ENCODE results near the gene MFAP4.
A peak's percentile ranks its signal among the peaks of the same experiment; 100 is the strongest.

MFAP4 gene

DNA sequence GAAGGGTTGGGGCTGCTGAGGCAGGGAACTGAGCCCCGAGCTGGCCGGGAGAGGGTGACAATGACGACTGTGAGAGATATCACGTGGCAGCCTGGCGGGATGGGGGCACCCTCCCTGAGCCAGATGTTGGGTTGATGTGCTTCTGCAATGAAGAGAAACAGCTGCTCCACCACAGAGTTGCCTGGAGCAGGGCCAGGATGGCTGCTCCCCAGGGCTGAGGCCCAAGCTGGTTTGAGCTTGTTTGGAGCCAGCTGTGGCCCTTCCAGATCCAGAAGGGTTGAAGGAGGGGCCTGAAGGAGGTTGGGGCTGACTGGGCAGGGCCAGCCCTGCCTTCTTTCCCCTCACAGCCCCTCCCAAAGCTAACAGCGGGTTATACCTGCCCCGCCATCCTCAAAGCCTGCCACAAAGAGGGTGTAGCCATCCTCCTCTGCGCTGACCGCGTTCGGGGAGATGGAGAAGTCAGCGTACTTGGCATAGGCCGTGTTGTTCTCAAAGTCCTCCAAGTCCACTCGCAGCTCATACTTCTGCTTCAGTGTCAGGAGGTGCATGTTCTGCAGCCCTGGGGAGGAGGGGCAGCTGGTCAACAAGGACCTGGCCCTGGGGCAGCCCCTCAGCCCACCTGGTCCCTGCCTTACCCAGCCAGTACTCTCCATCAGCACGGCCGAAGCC lies 2.1 kb downstream of the MFAP4 start:
- no peak for DNase-seq

DNA sequence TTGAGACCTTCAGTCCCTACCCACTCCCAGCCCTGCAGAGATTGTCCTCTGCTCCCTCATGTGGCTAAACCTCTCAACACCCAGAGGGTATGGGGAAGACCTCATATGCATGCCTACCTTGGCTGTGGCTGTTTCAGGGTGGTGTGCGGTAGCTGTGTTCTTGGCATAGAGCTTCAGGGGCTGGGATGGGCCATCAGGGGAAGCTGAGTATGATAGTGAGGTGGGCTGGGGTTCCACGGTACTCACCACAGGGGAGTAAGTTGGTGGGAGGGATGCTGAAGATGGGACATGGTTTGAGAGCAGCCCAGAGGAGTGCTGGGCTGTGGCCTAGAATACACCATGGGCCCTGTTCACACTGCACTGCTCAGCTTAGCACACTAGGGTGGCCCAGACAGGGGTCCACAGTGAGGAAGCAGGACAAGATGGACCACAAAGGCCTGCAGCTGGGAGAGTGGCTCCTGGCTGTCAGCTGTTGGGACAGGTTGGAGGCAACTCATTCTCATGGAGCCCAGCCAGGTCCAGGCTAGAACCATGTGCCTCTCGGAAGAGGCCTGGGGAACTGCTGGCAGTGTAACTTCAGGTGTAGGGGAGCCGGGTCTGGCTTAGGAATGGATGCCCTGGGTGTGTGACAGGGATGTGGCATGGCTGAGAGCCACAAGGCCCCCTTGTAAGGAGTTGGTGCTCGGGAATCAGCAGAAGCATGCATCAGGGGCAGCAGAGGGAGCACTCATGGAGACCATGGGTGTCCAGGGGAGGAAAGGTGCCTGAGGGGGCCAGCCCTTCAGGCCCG lies 3.1 kb downstream of the MFAP4 start:
- no peak for DNase-seq

DNA sequence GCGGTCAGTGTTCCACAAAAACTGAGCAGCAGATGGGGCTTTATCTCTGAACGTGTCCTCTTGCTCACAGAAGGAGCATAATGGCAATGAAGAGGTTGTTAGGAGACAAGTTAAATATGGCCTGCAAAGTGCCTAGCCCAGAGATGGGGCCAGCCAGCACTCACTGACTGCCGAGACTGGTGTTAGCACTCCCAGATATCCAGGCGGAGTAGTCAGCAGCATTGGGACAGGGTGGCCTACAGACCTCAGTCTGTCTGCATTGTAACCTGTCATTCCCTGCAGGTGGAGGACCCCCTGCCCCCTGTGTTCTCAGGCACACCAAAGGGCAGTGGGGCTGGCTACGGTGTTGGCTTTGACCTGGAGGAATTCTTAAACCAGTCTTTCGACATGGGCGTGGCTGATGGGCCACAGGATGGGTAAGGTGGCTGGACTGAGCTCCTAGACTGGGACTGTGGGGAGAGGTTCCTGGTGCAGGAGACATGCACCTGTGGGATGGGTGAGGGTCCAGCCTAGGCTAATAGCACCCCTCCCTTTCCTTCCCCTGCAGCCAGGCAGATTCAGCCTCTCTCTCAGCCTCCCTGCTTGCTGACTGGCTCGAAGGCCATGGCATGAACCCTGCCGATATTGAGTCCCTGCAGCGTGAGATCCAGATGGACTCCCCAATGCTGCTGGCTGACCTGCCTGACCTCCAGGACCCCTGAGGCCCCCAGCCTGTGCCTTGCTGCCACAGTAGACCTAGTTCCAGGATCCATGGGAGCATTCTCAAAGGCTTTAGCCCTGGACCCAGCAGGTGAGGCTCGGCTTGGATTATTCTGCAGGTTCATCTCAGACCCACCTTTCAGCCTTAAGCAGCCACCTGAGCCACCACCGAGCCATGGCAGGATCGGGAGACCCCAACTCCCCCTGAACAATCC lies 4.2 kb downstream of the MFAP4 start:
- DNase-seq, result no peak

DNA sequence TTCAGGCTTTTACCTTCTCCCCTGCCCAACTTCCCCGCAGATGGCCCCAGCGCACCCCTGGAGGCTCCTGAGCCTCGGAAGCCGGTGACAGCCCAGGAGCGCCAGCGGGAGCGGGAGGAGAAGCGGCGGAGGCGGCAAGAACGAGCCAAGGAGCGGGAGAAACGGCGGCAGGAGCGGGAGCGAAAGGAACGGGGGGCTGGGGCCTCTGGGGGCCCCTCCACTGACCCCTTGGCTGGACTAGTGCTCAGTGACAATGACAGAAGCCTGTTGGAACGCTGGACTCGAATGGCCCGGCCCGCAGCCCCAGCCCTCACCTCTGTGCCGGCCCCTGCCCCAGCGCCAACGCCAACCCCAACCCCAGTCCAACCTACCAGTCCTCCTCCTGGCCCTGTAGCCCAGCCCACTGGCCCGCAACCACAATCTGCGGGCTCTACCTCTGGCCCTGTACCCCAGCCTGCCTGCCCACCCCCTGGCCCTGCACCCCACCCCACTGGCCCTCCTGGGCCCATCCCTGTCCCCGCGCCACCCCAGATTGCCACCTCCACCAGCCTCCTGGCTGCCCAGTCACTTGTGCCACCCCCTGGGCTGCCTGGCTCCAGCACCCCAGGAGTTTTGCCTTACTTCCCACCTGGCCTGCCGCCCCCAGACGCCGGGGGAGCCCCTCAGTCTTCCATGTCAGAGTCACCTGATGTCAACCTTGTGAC lies 5.1 kb downstream of the MFAP4 start:
- DNase-seq, result no peak

DNA sequence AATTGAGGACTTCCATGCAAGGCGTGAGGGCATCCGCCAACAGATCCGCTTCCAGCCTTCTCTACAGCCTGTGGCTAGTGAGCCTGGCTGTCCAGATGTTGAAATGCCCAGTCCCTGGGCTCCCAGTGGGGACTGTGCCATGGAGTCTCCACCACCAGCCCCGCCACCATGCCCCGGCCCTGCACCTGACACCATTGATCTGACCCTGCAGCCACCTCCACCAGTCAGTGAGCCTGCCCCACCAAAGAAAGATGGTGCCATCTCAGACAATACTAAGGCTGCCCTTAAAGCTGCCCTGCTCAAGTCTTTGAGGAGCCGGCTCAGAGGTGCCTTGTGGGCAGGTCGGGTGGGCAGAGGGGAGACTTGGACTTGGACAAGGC lies 5.6 kb downstream of the MFAP4 start:
- no peak for DNase-seq

DNA sequence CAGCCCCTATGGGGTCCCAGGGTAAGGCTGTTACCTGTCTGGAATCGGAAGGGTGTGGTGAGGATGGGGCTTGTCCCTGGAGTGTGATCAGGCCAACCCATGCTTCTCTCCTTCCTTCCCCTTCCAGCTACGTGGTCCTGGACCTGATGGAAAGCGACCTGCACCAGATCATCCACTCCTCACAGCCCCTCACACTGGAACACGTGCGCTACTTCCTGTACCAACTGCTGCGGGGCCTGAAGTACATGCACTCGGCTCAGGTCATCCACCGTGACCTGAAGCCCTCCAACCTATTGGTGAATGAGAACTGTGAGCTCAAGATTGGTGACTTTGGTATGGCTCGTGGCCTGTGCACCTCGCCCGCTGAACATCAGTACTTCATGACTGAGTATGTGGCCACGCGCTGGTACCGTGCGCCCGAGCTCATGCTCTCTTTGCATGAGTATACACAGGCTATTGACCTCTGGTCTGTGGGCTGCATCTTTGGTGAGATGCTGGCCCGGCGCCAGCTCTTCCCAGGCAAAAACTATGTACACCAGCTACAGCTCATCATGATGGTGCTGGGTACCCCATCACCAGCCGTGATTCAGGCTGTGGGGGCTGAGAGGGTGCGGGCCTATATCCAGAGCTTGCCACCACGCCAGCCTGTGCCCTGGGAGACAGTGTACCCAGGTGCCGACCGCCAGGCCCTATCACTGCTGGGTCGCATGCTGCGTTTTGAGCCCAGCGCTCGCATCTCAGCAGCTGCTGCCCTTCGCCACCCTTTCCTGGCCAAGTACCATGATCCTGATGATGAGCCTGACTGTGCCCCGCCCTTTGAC lies 6.3 kb downstream of the MFAP4 start:
- no peak for DNase-seq

DNA sequence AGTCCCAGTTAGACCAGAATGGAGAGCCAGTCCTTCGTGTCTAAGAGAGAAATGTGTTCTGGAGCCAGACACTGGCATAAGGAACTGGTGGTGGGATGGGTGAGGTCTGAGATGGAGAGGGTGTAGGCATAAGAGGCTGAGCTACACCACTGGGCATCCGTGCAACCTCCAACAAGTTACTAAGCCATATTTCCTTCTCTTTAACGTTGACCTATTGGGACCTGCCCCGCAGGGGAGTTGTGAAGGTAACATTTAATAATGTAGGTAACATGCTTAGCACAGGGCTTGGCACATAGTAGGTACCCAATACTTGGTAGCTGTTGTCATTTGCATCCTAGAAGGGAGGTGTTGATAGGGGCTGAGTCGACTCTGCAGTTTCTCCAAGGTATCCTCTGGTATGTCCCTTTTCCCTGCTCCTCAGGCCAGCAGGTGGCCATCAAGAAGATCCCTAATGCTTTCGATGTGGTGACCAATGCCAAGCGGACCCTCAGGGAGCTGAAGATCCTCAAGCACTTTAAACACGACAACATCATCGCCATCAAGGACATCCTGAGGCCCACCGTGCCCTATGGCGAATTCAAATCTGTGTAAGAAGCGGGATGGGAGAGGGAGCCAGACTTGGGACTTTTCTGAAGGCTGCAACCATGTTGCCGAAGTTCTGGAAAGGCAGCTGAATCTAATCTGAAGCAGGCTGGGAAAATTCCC lies 7.5 kb downstream of the MFAP4 start:
- no peak for DNase-seq

DNA sequence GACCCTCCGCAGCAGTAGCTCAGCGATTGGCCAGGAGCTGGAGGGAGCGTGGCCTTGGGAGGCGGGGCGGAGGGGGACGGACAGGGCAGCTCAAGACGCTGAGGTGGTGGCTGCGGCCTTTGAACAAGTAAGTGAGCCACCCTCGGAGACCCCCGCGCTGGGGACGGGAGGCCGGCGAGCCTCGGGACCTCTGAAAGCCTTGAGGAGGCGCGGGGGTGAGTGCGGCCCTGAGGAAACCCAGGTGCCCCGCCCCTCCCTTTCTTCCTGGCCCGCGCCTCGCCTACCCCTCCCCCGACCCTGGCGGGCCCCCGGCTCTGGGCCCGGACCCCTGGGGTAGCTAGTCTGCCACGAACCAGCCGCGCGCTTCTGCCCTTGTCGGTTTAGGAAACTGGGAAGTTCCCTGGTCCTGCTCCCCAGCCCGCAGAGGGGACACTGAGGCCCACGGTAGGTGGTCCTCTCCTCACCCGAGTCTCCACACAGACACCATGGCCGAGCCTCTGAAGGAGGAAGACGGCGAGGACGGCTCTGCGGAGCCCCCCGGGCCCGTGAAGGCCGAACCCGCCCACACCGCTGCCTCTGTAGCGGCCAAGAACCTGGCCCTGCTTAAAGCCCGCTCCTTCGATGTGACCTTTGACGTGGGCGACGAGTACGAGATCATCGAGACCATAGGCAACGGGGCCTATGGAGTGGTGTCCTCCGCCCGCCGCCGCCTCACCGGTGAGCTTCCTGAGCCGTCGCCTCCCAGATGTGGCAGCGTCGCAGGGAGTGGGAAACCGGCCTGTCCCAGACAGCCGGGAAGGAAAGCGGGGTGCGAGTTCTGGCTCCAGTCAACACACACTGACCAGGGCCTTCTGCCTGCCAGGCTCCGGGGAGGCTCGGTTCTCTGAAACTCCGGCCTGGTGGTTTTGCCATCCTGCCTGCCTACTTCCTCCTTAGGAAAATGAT lies 8.3 kb downstream of the MFAP4 start, which contains the start of gene MAPK7:
MAPK7 (plus strand) TSS at position 83 of the 945 bp plus-strand sequence; CDS start at position 486, 403 bp downstream.
- no peak for DNase-seq

DNA sequence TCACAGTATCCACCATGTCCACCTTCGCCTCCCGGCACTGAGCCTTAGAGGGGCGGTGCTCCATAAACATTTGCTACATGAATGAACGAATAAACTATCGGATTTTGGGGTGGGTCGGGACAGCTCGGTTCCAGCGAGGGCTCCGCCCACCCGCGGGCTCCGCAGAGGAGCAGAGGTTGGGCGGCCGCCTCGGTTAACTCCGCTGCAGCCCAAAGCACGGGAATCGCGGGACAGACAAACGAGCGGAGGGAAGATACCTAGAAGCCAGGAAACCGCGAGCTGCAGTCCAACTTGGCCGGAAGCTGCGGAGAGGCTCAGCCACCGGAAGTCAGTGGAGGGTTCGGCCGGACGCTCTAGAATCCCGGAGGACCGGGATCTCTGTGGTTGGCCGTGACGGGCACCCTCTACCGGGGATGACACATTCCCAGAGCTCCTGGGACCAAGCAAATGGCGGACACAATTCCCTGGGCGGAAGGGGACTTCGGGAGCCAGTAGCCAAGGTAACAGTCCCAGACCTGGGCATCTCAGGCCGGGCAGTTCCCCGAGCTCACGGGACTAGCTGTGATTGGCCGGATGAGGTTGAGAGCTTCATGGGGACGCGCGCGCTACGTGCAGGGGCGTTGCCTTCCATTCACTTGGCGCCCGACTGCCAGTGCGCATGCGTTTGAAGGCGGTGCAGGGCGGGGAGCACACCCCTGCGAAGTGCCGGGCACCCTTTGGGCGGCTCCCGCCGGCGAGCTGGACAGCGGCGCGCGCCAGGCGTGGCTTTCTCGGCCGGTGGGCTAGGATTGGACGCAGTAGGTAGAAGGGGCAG lies 9.2 kb downstream of the MFAP4 start:
- DNase-seq, result peak; percentile 96

DNA sequence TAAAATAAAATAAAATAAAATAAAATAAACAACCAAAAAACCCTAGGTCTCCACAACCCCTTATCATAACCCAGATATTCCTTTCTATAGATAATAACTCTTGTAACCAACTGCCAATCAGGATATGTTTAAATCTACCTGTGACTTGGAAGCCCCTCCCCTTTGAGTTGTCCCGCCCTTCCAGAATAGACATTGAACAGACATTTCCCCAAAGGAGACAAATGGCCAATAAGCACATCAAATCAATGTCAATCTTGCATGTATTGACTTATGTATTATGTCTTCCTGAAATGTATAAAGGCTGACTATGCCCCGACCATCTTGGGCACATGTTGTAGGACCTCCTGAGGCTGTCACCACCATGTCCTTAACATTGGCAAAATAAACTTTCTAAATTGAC lies 10.2 kb downstream of the MFAP4 start:
- DNase-seq, result no peak

DNA sequence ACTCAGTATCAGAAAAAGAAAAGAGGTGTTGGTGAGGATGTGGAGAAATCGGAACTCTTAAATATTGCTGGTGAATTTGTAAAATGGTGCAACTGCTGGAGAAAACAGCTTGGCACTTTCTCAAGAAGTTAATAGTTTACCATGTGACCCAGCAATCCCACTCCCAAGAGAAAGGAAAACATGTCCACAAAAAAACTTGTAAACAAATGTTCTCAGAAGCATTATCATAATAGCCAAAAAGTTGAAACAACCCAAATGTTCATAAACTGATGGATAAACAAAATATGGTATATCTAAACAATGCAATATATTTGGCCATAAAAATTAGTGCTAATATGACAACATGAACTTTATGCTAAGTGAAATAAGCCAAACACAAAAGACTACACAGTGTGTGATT lies 11.3 kb downstream of the MFAP4 start:
- no peak for DNase-seq

DNA sequence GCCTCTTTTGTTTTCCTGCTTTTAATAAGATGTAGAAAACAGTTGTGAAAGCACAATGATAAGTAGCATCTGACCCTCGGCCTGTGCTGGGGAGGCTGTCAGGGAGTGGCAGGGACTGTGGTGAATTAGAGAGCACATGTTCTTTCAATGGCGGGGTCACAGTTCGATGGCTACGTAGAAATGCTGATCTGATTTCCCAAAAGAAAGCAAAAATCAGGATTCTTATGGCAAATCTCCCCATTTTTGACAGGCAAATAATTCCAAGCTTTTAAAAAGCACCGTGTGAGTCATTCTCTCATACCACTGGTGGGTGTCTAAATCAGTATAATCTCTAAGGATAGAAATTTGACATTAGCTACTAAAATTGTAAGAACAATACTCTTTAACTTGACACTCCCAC lies 12.9 kb downstream of the MFAP4 start:
- no peak for DNase-seq

DNA sequence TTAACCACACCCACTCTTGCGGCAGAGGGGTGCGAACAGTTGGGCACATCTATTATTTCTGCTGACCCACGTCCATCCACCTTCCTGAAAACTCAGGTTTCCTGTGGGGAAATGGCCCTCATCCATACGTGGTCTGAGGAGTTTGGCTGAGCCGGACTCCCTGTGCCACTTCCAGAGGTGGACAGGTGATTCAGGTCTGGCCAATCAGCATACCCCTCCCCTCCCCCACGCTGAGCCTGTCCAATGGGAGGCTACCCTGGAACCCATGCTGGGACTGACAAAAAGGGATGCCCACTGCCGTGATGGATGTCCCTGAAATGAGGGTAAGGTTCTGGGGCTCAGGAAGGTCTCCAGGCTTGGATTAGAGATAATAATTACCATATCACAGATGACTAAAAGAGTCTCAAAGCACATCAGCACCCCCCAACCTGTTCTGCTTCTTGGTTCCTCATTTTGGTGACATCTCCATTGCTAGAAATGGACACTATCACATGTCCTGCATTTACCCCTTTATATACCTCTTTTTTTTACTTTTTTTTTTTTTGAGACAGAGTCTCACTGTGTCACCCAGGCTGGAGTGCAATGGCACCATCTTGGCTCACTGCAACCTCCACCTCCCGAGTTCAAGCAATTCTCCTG lies 14.0 kb downstream of the MFAP4 start:
- DNase-seq, result no peak

DNA sequence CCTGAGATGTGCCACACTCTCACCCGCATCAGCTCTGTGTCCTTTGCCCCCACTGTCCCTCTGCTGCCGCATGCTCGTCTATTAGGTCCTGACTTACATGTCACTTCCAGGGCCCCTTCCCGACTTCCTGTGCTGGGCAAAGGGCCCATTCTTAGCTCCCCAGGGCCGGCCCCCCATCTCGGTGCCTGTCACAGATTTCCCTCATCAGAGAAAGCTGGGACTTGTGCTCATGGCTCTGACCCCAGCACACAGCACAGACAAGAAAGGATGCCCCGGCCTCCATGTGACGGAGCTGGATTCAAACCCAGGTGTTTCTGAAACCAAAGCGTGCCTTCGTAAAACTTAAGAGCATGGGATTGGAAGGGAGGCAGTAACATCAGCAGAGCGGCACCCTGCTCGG lies 14.6 kb downstream of the MFAP4 start:
- DNase-seq, result no peak

DNA sequence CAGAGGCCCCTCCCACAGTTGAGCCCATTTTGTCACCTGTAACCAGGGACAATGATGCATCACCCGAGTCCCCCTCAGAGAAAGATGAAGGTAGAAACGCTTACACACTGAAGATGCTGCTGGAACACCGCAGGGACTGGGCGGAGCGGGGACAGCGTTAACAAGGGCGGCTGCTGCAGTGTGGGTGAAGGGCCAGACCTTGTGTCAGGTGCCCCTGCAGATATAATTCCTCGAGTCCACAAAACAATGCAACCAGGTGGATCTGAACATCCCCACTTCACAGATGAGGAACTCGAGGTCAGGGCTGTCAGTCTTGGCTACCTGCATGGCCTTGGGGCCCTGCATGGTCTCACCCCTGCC lies 15.0 kb downstream of the MFAP4 start:
- DNase-seq, result no peak

DNA sequence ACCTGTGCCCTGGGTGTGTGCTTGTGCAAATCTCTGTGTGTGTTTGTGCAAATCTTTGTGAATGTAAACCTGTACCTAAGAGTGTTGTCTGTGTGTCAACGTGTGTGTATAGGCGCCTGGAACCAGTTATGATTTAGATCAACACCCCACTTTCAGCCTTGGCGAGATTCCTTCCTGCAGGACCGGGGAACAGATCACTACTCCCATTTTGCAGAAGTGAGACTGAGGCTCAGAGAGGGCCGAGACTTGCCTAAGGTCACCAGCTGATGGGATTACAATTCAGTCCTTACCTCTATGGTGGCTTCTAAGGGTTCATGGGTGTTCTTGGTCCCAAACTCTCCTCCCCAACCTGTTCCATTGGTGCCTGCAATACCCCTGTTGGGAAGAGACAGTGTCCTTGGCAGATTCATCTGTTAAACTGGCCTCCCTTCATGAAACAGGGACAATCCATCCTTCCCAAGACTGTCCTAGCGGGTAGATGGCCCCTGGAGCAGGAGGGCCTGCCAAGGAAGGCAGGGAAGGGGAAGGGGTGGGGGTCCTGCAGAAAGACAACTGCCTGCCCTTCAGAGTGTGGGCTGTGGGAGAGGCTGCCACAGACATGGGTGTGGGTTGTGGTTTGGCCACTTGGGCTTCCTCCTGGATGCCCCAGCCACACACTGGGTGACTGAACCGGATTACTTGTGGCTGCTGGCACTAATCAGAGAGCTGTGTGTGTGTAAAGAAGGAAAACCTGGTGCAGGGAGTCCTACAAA lies 15.6 kb downstream of the MFAP4 start:
- no peak for DNase-seq

DNA sequence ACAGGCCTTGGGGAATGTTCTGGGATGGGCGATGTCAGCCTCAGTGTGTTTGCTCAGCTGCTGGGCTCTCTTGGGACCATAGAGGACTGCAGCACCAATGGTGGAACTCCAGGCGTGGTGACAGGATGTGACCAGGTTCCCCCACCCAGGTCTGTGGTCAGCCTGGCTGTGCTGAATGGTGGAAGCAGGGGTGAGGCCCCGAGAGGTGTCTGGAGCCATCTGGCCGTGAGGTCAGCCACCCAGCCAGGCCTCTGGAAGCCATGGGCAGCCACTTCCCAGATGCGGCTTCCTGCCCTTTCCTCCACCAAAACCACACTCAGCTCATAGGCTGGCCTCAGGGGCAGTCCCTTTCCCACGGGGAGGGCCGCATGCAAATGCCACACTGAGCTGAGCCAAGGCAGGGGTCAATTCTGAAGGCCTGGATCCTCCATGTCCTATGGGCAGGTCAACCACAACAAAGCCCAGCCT lies 16.5 kb downstream of the MFAP4 start:
- no peak for DNase-seq
